LNCaP clone FGC (cell line): Measurements from ENCODE around the gene TICRR.

Experiments
- DNase-seq: peaks from one replicate; pipeline ENCODE4 v3.0.0-alpha.2; 2011; ENCODE audit warnings: low read depth
- H3K4me3 ChIP-seq: 2 replicates; pipeline ENCODE4 v1.5.1; 2011; ENCODE audit warnings: mild to moderate bottlenecking, low read depth, low read length, control low read depth
- CTCF ChIP-seq: IDR thresholded peaks from 2 replicates; pipeline ENCODE4 v1.5.1; 2012; ENCODE audit warnings: mild to moderate bottlenecking; ENCODE audit not compliant: control insufficient read depth, insufficient read depth; ENCODE audit errors: extremely low read depth

The TICRR gene

GRCh38 chr15:89647191-89647851, 72.1 kb downstream of the TICRR start:
- peak; percentile 13 for DNase-seq
- peak; percentile 95 for TF ChIP-seq CTCF
- peak overlapping the region; percentile 14; the same call in 1 of the 2 replicates for H3K4me3 ChIP-seq

GRCh38 chr15:89648106-89649012, 73.1 kb downstream of the TICRR start:
- H3K4me3 ChIP-seq: no peak overlapping the region
- no peak for TF ChIP-seq CTCF
- no peak for DNase-seq

- H3K4me3 ChIP-seq: no peak overlapping the region
- no peak for TF ChIP-seq CTCF
- no peak for DNase-seq
These were observed 73.8 kb downstream of the TICRR start for GRCh38 chr15:89649013-89649625.

GRCh38 chr15:89649716-89650115, 74.4 kb downstream of the TICRR start:
- H3K4me3 ChIP-seq: no peak overlapping the region
- no peak for TF ChIP-seq CTCF
- no peak for DNase-seq

GRCh38 chr15:89652131-89652530, 76.9 kb downstream of the TICRR start:
- TF ChIP-seq CTCF: no peak
- H3K4me3 ChIP-seq: no peak overlapping the region
- no peak for DNase-seq

GRCh38 chr15:89652666-89653065, 77.4 kb downstream of the TICRR start:
- H3K4me3 ChIP-seq: no peak overlapping the region
- no peak for TF ChIP-seq CTCF
- DNase-seq: no peak
